Measurements from ENCODE around the gene EXD3. TPM values are rescaled to one million over a fixed set of nuclear protein-coding genes. Genes with fewer than 3 reads are reported as not detected.

Gene EXD3
- total and polyA plus RNA-seq, 9 of the 15 experiments (the other 6 are each of a cell fraction or from before 2014, with no cell fraction given): 0.29 to 12.5 (median 3.9) TPM

- TF ChIP-seq RBM17 (IDR thresholded peaks at IDR 0.05; ENCODE audit: borderline replicate concordance, low read depth, low read length) (no peak), SMARCE1 (IDR thresholded peaks at IDR 0.05) (no peak), ERF (CRISPR knock-in tag; IDR thresholded peaks at IDR 0.05) (peak; percentile 53; the same call in 1 of the 2 replicates), ZNF79 (CRISPR knock-in tag; IDR thresholded peaks at IDR 0.05; ENCODE audit: low read depth) (no peak), RBM34 (IDR thresholded peaks at IDR 0.05; ENCODE audit: borderline replicate concordance, insufficient read depth, low read length) (no peak), DNMT1 (IDR thresholded peaks at IDR 0.05) (no peak), FUS (optimal IDR thresholded peaks at IDR 0.05; ENCODE audit: low read depth, low read length) (no peak), MXD1 (CRISPR knock-in tag; IDR thresholded peaks at IDR 0.05; ENCODE audit: borderline replicate concordance, poor library complexity, severe bottlenecking) (peak; percentile 34), PPARD (CRISPR knock-in tag; IDR thresholded peaks at IDR 0.05) (no peak), GABPB1 (CRISPR knock-in tag; IDR thresholded peaks at IDR 0.05) (peak; percentile 96), CTBP1 (IDR thresholded peaks at IDR 0.05; ENCODE audit: borderline replicate concordance) (peak; percentile 90), MYC (IDR thresholded peaks at IDR 0.05; ENCODE audit: low read depth, low read length) (peak; percentile 78), MYC (CRISPR knock-in tag; IDR thresholded peaks at IDR 0.05; ENCODE audit: borderline replicate concordance, low read depth) (no peak), CCNT2 (IDR thresholded peaks at IDR 0.05; ENCODE audit: borderline replicate concordance, extremely low read depth, insufficient read length, low read depth, low read length) (peak; percentile 83), ZNF592 (IDR thresholded peaks at IDR 0.05) (peak; percentile 47; the same call in 1 of the 2 replicates), GTF2E2 (tag; IDR thresholded peaks at IDR 0.05) (peak; percentile 62; the same call in 1 of the 2 replicates), E2F6 (IDR thresholded peaks at IDR 0.05; ENCODE audit: borderline replicate concordance in 1 of 2, extremely low read depth in 1 of 2, insufficient read depth in 1 of 2, insufficient read length in 1 of 2, low read depth in 1 of 2, low read length in 1 of 2, poor library complexity in 1 of 2, severe bottlenecking in 1 of 2) (peak in 1 of 2 experiments; percentile 81), E2F1 (CRISPR knock-in tag; IDR thresholded peaks at IDR 0.05) (no peak), FOXA1 (IDR thresholded peaks at IDR 0.05; ENCODE audit: borderline replicate concordance) (no peak), ARNT (IDR thresholded peaks at IDR 0.05) (no peak)
Measured at GRCh38 chr9:137422604-137423513, at the start of gene EXD3, which contains the start of gene NOXA1 (continued).
